HG03378 (cell line): ENCODE results near the gene TMEM63C.

Experiments
- ATAC-seq: cut with Tn5 transposase; IDR thresholded peaks from one replicate; pipeline ENCODE4 v1.9.1; 2021; ENCODE audit warnings: mild to moderate bottlenecking, moderate library complexity; ENCODE audit not compliant: unreplicated experiment

TMEM63C gene

GRCh38 chr14:77197988-77198387, 16.4 kb downstream of the TMEM63C start:
- ATAC-seq = no peak

DNA sequence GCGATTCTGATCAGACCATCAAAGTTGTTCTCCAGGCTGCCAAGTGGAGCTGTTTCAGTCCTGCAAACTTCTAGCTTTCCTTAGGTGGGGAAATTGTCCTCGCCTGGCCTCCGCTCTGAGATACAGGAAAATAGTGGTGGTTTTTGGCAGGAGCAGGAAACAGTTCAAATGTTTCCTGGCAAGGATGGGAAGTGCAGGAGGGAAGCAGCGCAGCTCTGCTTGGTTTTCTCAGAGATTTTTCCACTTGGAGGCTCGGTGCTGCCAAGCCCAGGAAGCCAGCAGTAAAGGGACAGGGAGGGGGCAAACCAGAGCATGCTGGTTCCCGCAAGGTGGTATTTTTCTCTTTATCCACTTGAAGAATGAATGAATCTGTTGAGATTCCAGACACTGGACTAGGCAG, 17.0 kb downstream of the TMEM63C start:
- ATAC-seq = no peak

GRCh38 chr14:77199590-77199989, 18.0 kb downstream of the TMEM63C start:
- ATAC-seq = no peak

DNA sequence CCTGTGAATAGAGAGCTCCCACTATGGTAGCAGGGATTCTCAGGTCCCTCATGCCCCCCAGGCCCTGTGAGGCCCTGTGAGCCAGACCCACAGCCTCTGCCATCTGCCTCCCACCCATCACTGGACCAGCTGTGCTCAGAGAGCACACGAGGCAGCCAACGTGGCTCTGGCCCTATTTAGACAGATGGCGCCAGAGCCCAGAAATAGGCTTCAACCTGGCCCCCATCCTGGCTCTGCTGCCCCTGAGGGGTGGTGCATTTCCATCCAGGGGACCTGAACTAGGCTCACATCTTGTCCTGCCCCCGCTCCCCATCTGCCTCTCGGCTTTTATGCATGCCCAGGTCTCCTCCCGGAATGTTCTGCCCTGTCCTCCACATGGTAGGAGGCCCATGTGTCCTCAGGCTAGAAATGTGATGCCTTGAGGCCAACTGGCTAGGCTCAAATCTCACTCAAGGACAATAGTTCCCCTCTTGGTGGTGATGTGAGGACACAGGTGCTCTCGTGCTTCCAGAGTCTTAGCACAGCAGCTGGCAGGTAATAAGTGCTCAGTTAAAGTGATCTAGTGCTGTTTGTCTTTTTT, 18.9 kb downstream of the TMEM63C start:
- ATAC-seq = no peak

DNA sequence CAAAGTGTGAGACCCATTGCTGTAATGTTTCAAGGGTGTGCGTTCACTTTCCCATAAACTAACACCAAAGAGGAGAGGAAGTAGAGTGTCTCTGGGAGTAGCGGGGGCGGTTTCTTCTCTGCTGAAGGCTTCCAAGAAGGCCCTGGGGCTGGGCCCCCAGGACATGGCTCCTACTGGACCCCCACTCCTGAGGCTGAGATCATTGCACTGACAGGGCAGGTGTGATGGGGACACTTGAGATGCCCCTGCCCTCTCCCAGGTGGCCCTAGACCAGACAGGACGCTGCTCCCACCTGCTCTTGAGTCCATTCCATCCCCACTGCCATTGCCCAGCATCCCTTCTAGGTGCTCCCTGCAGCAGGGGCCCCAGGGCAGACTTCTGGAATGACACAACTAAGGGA, 20.1 kb downstream of the TMEM63C start:
- ATAC-seq = no peak

- ATAC-seq = no peak
Observed at GRCh38 chr14:77203611-77204458, 22.2 kb downstream of the TMEM63C start.

GRCh38 chr14:77204459-77204771, 22.8 kb downstream of the TMEM63C start:
- no peak for ATAC-seq

DNA sequence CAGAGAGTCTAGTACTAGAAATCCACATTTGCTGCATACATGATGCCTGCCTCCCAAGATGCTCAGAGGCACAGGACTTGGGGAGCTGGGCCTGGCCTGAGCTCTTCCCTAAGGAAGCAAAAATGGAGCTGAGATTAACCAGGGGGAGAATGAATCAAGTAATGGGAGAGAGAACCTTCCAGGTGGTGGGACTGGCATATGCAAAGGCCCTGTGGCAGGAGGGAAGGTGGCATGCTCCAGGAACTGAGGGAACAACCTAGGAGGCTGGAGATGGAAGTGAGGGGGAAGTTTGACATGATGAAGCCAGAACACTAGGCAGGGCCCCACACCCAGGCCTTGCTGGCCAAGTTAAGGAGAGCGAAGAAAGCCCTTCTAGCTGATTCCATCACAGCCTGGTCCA, 23.3 kb downstream of the TMEM63C start:
- no peak for ATAC-seq

DNA sequence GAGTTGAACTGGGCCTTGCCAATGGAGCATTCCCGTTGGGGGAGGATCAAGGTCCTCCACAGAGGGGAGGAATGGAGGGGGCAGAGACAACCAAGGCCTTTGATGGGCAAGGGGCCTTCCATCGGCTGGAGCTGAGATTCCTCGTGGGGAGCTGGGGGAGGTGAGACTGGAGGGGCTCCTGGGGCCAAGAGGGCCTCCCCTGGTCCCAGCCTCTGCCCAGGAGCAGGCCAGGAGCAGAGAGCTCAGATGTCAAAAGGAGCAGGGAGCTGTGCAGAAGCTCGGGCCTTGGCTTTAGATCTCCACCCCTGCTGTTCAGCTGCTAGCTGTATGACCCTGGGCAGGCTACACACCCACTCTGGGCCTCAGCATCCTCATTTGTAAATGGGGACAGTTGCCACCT, 24.0 kb downstream of the TMEM63C start:
- no peak for ATAC-seq

GRCh38 chr14:77206261-77206824, 24.7 kb downstream of the TMEM63C start:
- ATAC-seq = no peak

DNA sequence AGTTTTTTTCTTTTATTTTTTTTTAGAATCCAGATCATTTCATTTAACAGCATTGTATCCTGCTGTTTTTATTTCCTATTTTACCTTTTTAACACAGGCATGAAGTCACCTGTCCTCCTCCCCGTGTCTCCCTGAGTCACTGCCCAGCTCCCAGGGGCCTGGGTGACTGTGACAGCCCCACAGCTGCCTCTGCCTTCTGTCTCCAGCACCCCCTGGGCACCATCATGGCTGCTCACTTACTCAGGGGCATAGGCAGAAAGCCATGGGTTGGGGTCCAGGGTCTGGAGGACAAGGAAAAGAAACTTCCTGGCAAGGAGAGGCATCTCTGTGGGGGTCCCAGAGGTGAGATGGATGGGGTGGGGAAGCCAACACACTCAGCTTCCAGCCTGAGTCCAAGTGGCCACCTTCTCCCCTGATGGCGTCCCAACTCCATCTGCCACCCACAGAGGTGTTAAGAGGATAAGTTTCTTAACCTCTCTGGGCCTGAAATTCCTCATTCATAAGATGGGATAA, 25.3 kb downstream of the TMEM63C start:
- no peak for ATAC-seq

DNA sequence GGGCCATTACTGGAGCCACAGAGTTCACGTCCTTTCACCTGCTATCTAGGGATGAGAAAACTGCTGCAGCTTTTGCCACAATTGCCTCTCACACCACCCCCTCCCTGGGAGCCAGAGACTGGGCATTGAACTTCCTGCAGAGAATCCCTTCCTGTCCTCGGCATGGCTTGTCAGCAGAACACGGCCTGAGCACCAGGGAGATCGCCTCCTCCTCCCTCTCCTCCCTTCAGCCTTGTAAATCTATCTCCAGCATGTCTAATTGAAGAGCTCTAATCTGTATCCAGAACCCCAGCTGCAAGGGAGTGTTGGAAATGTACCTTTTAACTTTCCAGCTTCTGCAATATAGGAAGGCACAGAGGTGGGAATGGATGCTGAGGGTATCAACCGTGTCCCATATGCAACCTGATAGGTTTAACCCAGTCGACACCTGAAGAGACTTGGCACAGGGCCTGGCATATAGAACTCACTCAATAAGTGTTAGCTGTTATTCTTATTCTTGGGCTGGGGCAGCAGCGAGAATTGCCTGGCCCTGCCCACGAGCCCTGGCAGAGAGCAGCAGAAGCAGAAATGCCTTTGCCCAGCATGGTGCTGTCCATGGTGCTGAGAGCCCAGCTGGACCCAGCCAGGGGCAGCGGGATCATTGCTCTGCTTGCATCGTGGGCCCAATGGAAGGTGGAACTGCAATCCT, 26.8 kb downstream of the TMEM63C start:
- ATAC-seq = no peak

GRCh38 chr14:77208979-77209318, 27.4 kb downstream of the TMEM63C start:
- no peak for ATAC-seq

- no peak for ATAC-seq
Observed at GRCh38 chr14:77212097-77212870, 30.7 kb downstream of the TMEM63C start.

DNA sequence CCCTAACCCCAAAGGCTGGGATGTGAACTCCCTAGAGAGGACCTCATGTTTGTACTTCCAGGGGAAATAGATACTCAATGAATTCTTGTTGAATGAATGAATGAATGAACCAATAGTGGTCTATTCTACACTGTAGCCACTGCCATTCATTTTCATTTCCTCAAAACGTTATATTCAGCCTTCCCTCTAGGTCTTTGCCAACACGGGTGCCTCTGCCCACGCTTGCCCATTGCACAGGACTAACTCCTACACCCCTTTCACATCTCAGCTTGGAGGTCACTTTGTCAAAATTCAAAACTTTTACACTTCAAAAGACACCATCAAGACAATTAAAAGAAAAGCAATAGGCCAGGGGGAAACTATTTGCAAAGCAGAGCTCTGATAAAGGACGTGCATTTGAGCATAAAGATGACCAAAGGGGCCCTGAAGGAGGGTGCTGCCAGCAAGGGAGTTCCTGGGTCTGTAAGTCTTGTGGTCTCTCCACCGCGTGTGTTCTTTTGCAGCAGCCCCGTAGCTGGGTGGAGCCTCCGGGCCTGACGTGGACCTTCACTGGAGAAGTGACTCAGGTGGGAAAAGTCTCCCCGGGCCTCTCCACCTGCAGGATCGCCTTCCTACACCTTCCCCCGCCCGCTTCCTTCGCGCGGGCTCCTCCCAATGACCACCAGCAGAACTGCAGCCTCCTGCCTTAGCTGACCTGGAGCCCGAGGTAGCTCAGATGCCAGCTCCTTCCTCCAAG, 31.5 kb downstream of the TMEM63C start:
- ATAC-seq = no peak

DNA sequence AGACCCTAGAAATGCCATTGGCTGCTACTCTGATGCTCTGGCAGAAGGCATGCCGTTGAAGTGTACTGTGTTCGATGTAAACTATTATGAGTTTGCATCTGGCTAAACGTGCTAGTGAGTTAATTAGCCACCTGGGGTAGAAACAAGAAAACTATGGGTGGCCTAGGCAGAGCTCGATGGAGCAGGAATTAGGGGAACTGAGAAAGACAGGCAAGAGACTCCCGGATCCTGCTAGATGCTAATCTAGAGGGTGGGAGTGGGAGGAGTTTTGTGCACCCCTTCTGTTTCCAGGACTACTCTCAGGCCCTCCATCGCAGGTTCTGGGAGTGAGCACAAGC, 32.0 kb downstream of the TMEM63C start:
- no peak for ATAC-seq

- ATAC-seq = no peak
Observed at GRCh38 chr14:77214216-77214615, 32.6 kb downstream of the TMEM63C start.

GRCh38 chr14:77217551-77217950, 36.0 kb downstream of the TMEM63C start:
- no peak for ATAC-seq

DNA sequence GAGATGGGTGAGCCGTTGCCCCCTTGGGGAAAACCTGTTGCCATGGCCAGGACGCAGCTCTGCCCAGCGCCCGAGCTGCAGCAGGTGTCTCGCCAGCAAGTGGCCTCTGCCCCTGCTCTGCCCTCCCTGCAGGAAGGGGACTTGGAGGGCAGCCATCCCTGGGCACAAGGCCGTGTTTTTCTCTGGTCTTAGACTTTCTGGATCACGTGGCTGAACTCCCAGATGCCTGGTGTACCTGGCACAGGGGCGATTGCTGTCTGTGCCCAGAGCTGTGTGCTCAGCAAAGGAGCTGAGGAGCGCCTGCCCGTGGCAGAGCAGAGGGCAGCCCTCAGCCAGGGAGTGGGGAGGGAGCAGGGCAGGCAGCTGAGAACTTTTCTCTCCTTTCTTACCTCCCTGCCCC, 38.0 kb downstream of the TMEM63C start:
- ATAC-seq = no peak

DNA sequence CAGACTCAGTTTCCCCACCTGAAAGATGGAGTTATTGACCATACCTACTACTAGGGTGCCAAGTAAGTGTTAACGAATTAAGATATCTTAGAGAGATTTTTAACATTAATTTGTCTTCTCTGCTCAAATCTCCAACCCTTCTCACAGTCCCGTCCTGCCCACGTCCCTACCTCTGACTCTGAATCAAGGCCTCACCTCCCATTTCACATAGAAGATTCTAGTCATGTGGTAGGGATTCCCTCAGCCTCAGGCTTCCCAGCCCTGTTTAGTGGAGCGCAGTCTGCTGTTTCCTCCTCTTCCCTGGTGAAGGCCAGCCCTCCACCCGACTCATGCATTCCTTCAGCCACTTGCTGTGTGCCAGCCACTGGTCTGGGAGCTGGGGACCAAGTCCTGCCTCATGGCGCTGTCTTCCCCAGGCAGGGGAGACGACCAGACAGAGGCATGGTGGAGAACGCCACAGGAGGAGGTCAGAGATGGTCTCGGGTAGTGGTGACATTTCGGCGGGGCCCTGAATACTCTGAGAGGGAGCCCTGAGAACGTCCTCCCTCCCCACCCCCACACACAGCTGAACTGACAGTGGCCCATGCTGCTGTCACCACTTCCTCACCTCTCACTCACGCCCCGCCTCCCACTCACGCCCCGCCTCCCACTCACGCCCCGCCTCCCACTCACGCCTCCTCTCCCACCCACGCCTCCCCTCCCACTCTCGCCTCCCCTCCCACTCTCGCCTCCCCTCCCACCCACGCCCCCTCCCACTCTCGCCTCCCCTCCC, 38.8 kb downstream of the TMEM63C start:
- no peak for ATAC-seq
